ENCODE measurements around the gene DUSP15. TPM values are rescaled to one million over a fixed set of nuclear protein-coding genes. Genes with fewer than 3 reads are reported as not detected.

Gene DUSP15
- total RNA-seq, 1 donor from 2014 or later, result 4.5 TPM

GRCh38 chr20:31856516-31856915 is 13.8 kb downstream of the DUSP15 start:
- H3K4me3 ChIP-seq (ENCODE audit: low read depth, low read length), result no peak overlapping the region
- no peak for DNase-seq (ENCODE audit: low read depth)
- TF ChIP-seq CTCF (IDR thresholded peaks at IDR 0.05; ENCODE audit: insufficient read depth, low read length, poor library complexity, severe bottlenecking), result no peak
- H3K36me3 ChIP-seq (ENCODE audit: control insufficient read depth, insufficient read depth, low read length), result no peaks in the 10 kb centered on the region
- H3K27me3 ChIP-seq (ENCODE audit: control insufficient read depth, insufficient read depth, low read length), result peaks cover 64% of the 10 kb centered on the region

DNA sequence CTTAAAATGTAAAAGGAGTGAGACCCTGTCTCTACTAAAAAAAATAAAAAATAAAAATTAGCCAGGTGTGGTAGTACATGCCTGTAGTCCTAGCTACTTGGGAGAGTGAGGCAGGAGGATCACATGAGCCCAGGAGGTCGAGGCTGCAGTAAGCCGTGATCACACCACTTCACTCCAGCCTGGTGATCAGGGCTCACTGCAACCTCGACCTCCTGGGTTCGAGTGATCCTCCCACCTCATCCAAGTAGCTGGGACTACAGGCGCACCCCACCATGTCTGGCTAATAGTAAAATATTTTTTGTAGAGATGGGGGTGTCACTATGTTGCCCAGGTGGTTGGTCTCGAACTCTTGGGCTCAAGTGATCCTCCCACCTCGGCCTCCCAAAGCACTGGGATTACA is 16.8 kb downstream of the DUSP15 start:
- no peak overlapping the region for H3K4me3 ChIP-seq (ENCODE audit: low read depth, low read length)
- peaks cover 69% of the 10 kb centered on the region for H3K27me3 ChIP-seq (ENCODE audit: control insufficient read depth, insufficient read depth, low read length)
- H3K36me3 ChIP-seq (ENCODE audit: control insufficient read depth, insufficient read depth, low read length), result no peaks in the 10 kb centered on the region
- TF ChIP-seq CTCF (IDR thresholded peaks at IDR 0.05; ENCODE audit: insufficient read depth, low read length, poor library complexity, severe bottlenecking), result no peak
- DNase-seq (ENCODE audit: low read depth), result no peak

- H3K27me3 ChIP-seq (ENCODE audit: control insufficient read depth, insufficient read depth, low read length), result peaks cover 52% of the 10 kb centered on the region
- no peaks in the 10 kb centered on the region for H3K36me3 ChIP-seq (ENCODE audit: control insufficient read depth, insufficient read depth, low read length)
- H3K4me3 ChIP-seq (ENCODE audit: low read depth, low read length), result no peak overlapping the region
- DNase-seq (ENCODE audit: low read depth), result no peak
- TF ChIP-seq CTCF (IDR thresholded peaks at IDR 0.05; ENCODE audit: insufficient read depth, low read length, poor library complexity, severe bottlenecking), result no peak
Measured at GRCh38 chr20:31851240-31851955, 18.9 kb downstream of the DUSP15 start.

GRCh38 chr20:31849306-31849930 is 20.9 kb downstream of the DUSP15 start:
- DNase-seq (ENCODE audit: low read depth), result no peak
- Histone ChIP-seq H3K4me3 (ENCODE audit: low read depth, low read length) (no peak overlapping the region), H3K36me3 (ENCODE audit: control insufficient read depth, insufficient read depth, low read length) (no peaks in the 10 kb centered on the region), H3K27me3 (ENCODE audit: control insufficient read depth, insufficient read depth, low read length) (peaks cover 43% of the 10 kb centered on the region)
- TF ChIP-seq CTCF (IDR thresholded peaks at IDR 0.05; ENCODE audit: insufficient read depth, low read length, poor library complexity, severe bottlenecking), result no peak

- H3K36me3 ChIP-seq (ENCODE audit: control insufficient read depth, insufficient read depth, low read length), result no peaks in the 10 kb centered on the region
- peaks cover 34% of the 10 kb centered on the region for H3K27me3 ChIP-seq (ENCODE audit: control insufficient read depth, insufficient read depth, low read length)
- H3K4me3 ChIP-seq (ENCODE audit: low read depth, low read length), result no peak overlapping the region
- DNase-seq (ENCODE audit: low read depth), result no peak
- no peak for TF ChIP-seq CTCF (IDR thresholded peaks at IDR 0.05; ENCODE audit: insufficient read depth, low read length, poor library complexity, severe bottlenecking)
Measured at GRCh38 chr20:31848088-31848999, 22.0 kb downstream of the DUSP15 start.

All from kidney epithelial cell (primary cell).